ENCODE results near the gene ZNF714.

DNA sequence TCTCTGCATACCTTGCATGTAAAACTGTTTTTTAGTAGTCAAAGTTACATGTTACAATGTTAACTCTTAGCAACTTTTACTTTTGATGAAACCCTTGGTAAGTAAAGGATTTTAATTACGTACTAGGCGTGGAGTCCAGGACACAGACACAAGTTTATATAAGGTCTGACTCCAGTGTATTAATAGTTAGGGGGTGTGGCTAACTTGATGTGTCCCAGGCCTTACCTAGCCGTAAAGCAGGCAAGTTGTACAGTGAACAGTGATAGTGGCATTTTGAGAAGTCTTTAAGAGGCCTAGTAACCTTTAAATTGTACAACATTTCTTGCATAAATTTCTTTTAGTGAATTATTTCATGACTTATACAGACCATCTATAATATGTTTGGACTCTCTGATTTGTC, 5.9 kb downstream of the ZNF714 start:
- TF ChIP-seq POLR2AphosphoS5 (IDR thresholded peaks at IDR 0.05; ENCODE audit: insufficient read depth in 1 of 2, low read depth in 1 of 2) = no peak
- TF ChIP-seq, protein P1, sequence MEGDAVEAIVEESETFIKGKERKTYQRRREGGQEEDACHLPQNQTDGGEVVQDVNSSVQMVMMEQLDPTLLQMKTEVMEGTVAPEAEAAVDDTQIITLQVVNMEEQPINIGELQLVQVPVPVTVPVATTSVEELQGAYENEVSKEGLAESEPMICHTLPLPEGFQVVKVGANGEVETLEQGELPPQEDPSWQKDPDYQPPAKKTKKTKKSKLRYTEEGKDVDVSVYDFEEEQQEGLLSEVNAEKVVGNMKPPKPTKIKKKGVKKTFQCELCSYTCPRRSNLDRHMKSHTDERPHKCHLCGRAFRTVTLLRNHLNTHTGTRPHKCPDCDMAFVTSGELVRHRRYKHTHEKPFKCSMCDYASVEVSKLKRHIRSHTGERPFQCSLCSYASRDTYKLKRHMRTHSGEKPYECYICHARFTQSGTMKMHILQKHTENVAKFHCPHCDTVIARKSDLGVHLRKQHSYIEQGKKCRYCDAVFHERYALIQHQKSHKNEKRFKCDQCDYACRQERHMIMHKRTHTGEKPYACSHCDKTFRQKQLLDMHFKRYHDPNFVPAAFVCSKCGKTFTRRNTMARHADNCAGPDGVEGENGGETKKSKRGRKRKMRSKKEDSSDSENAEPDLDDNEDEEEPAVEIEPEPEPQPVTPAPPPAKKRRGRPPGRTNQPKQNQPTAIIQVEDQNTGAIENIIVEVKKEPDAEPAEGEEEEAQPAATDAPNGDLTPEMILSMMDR (IDR thresholded peaks at IDR 0.05) = no peak
- TF ChIP-seq POLR2A (IDR thresholded peaks at IDR 0.05) = no peak
